Esophagus (tissue), 2 donors: Measurements from ENCODE around the gene PHACTR1. TPM values are rescaled to one million over a fixed set of nuclear protein-coding genes. Genes with fewer than 3 reads are reported as not detected.
"Not testable (repeated sequence)": the region's sequence is repeated elsewhere in the genome, so short reads cannot be mapped to it uniquely, and the experiment has no call there.

ENCODE experiments used
- H3K27ac ChIP-seq, 2 donors: one replicate each; pipeline ENCODE4 v1.5.1; 2013; ENCODE audit warnings: low read depth in 2 of 2, mild to moderate bottlenecking in 2 of 2, inconsistent platforms in 1 of 2, low read length in 1 of 2, moderate library complexity in 1 of 2
- H3K27me3 ChIP-seq, 2 donors: one replicate each; pipeline ENCODE4 v1.6.1; 2013; ENCODE audit warnings: low read length in 2 of 2, control low read depth in 1 of 2, mild to moderate bottlenecking in 1 of 2; ENCODE audit not compliant: insufficient read depth in 2 of 2, control insufficient read depth in 1 of 2
- H3K36me3 ChIP-seq, 2 donors: one replicate each; pipeline ENCODE4 v1.6.1; 2013; ENCODE audit warnings: low read length in 1 of 2; ENCODE audit not compliant: control insufficient read depth in 2 of 2, insufficient read depth in 2 of 2
- H3K4me1 ChIP-seq, 2 donors: one replicate each; pipeline ENCODE4 v1.6.1; 2013; ENCODE audit warnings: low read length in 1 of 2; ENCODE audit not compliant: control insufficient read depth in 2 of 2, insufficient read depth in 2 of 2
- H3K4me3 ChIP-seq, 2 donors: one replicate each; pipeline ENCODE4 v1.5.1; 2013; ENCODE audit warnings: low read length in 2 of 2, mild to moderate bottlenecking in 2 of 2, low read depth in 1 of 2, moderate library complexity in 1 of 2
- H3K9me3 ChIP-seq, 2 donors: one replicate each; pipeline ENCODE4 v1.6.1; 2013; ENCODE audit warnings: mild to moderate bottlenecking in 2 of 2, low read depth in 1 of 2, low read length in 1 of 2, moderate library complexity in 1 of 2; ENCODE audit not compliant: control insufficient read depth in 2 of 2, insufficient read depth in 1 of 2
- WGBS, 2 donors: extraction: QIAGEN DNeasy Blood & Tissue Kit; methylation state at CpG; one replicate each; pipeline ENCODE4 v1.1.7; 2013; 5-methylcytosine and 5-hydroxymethylcytosine counted together
- polyA plus RNA-seq, 2 donors: library from polyadenylated mRNA; stranded (reverse); fragments of 200-250 nt; gene quantifications; one replicate each; pipeline ENCODE4 v1.2.3, GENCODE V29; 2013
- donor health status: healthy with polysubstance abuse.
- donor health status: Bipolar disorder and iron deficiency.

PHACTR1 gene
- polyA plus RNA-seq, 2 donors = 0.41 to 0.55 TPM

GRCh38 chr6:13159822-13160221, 443.3 kb downstream of the PHACTR1 start:
- WGBS, 2 donors = 94 to 97% methylated on average over 5 of the region's 5 CpGs
- not testable (repeated sequence) for H3K27me3 ChIP-seq, H3K36me3 ChIP-seq

GRCh38 chr6:13163161-13163944, 446.8 kb downstream of the PHACTR1 start:
- Histone ChIP-seq H3K27me3 (no peaks in the 10 kb centered on the region), H3K36me3 (no peaks in the 10 kb centered on the region), H3K4me1 (no peaks in the 10 kb centered on the region), H3K9me3 (no peaks in the 10 kb centered on the region), H3K4me3 (no peak overlapping the region), H3K27ac (no peak overlapping the region)
- WGBS, 2 donors = 85 to 87% methylated on average over 2 of the region's 2 CpGs

More at GRCh38 chr6:13159822-13160221, 443.3 kb downstream of the PHACTR1 start:
- not testable (repeated sequence) for H3K4me3 ChIP-seq, H3K27ac ChIP-seq, H3K9me3 ChIP-seq, H3K4me1 ChIP-seq

GRCh38 chr6:13164291-13164690, 447.7 kb downstream of the PHACTR1 start:
- no peaks in the 10 kb centered on the region for H3K36me3 ChIP-seq
- H3K27me3 ChIP-seq = no peaks in the 10 kb centered on the region
- H3K27ac ChIP-seq = no peak overlapping the region
- no peaks in the 10 kb centered on the region for H3K4me1 ChIP-seq
- H3K4me3 ChIP-seq = no peak overlapping the region
- 83 to 94% methylated on average over 8 of the region's 8 CpGs for WGBS, 2 donors
- no peaks in the 10 kb centered on the region for H3K9me3 ChIP-seq

GRCh38 chr6:13165502-13166172, 449.1 kb downstream of the PHACTR1 start:
- Histone ChIP-seq H3K9me3 (no peaks in the 10 kb centered on the region), H3K27ac (no peak overlapping the region), H3K4me1 (no peaks in the 10 kb centered on the region), H3K4me3 (no peak overlapping the region), H3K36me3 (no peaks in the 10 kb centered on the region), H3K27me3 (no peaks in the 10 kb centered on the region)
- 69 to 73% methylated on average over 10 of the region's 10 CpGs for WGBS, 2 donors

GRCh38 chr6:13166269-13166668, 449.7 kb downstream of the PHACTR1 start:
- Histone ChIP-seq H3K27me3 (no peaks in the 10 kb centered on the region), H3K27ac (no peak overlapping the region), H3K36me3 (no peaks in the 10 kb centered on the region), H3K9me3 (no peaks in the 10 kb centered on the region), H3K4me1 (no peaks in the 10 kb centered on the region), H3K4me3 (no peak overlapping the region)
- 85 to 87% methylated on average over 5 of the region's 5 CpGs for WGBS, 2 donors

GRCh38 chr6:13166916-13167315, 450.3 kb downstream of the PHACTR1 start:
- no peaks in the 10 kb centered on the region for H3K4me1 ChIP-seq
- 59 to 71% methylated on average over 3 of the region's 3 CpGs for WGBS, 2 donors
- H3K36me3 ChIP-seq = no peaks in the 10 kb centered on the region
- no peak overlapping the region for H3K27ac ChIP-seq
- no peaks in the 10 kb centered on the region for H3K27me3 ChIP-seq
- no peaks in the 10 kb centered on the region for H3K9me3 ChIP-seq
- H3K4me3 ChIP-seq = no peak overlapping the region

GRCh38 chr6:13172291-13172690, 455.7 kb downstream of the PHACTR1 start:
- WGBS, 2 donors = 91% methylated on average over 3 of the region's 3 CpGs
- H3K27ac ChIP-seq = no peak overlapping the region
- no peak overlapping the region for H3K4me3 ChIP-seq
- no peaks in the 10 kb centered on the region for H3K4me1 ChIP-seq
- no peaks in the 10 kb centered on the region for H3K9me3 ChIP-seq
- H3K36me3 ChIP-seq = no peaks in the 10 kb centered on the region
- peaks cover 0 to 3% of the 10 kb centered on the region in 2 donors for H3K27me3 ChIP-seq

GRCh38 chr6:13175087-13175486, 458.5 kb downstream of the PHACTR1 start:
- no peak overlapping the region for H3K4me3 ChIP-seq

GRCh38 chr6:13175759-13176158, 459.2 kb downstream of the PHACTR1 start:
- H3K36me3 ChIP-seq = no peaks in the 10 kb centered on the region
- no peak overlapping the region for H3K4me3 ChIP-seq
- H3K9me3 ChIP-seq = no peaks in the 10 kb centered on the region
- H3K27ac ChIP-seq = no peak overlapping the region
- no peaks in the 10 kb centered on the region for H3K4me1 ChIP-seq
- WGBS, 2 donors = 55 to 58% methylated on average over 4 of the region's 4 CpGs
- peaks cover 0 to 3% of the 10 kb centered on the region in 2 donors for H3K27me3 ChIP-seq

More at GRCh38 chr6:13175087-13175486, 458.5 kb downstream of the PHACTR1 start:
- 70 to 71% methylated on average over 2 of the region's 2 CpGs for WGBS, 2 donors
- Histone ChIP-seq H3K27me3 (peaks cover 0 to 3% of the 10 kb centered on the region in 2 donors), H3K4me1 (no peaks in the 10 kb centered on the region), H3K36me3 (no peaks in the 10 kb centered on the region), H3K27ac (no peak overlapping the region), H3K9me3 (no peaks in the 10 kb centered on the region)
